Stimulated activated naive B cell treated with anti-CD40 and anti-IgM and Interleukin-4, amounts not matched to agents 10 μg/mL and 1 μg/mL and 100 μg/mL, for 72 hours (primary cell): ENCODE measurements around the gene GPR55.
"Not testable (repeated sequence)": the region's sequence is repeated elsewhere in the genome, so short reads cannot be mapped to it uniquely, and the experiment has no call there.

Source experiments
- ATAC-seq, 2 donors: fragments of 150-1000 bp; cut with Tn5 transposase; replicated peaks; 2 replicates each; pipeline ENCODE4 v1.10.0; 2021; ENCODE audit warnings: moderate library complexity in 1 of 2
- DNase-seq: peaks from one replicate; pipeline ENCODE4 v3.0.0; 2021
- H3K27ac Mint-ChIP-seq: one replicate; pipeline ENCODE4 v1.8.0; 2022; ENCODE audit warnings: mild to moderate bottlenecking, mixed read lengths
- H3K27me3 Mint-ChIP-seq, 2 donors: one replicate each; pipeline ENCODE4 v1.8.0; 2022; ENCODE audit warnings: mixed read lengths in 2 of 2
- H3K36me3 Mint-ChIP-seq, 2 donors: one replicate each; pipeline ENCODE4 v1.8.0; 2022; ENCODE audit warnings: mixed read lengths in 2 of 2, mild to moderate bottlenecking in 1 of 2
- H3K4me1 Mint-ChIP-seq, 2 donors: one replicate each; pipeline ENCODE4 v1.8.0; 2022; ENCODE audit warnings: mixed read lengths in 2 of 2, mild to moderate bottlenecking in 1 of 2
- H3K4me3 Mint-ChIP-seq, 2 donors: one replicate each; pipeline ENCODE4 v1.8.0; 2022; ENCODE audit warnings: mild to moderate bottlenecking in 2 of 2, mixed read lengths in 2 of 2, moderate library complexity in 1 of 2
- H3K9me3 Mint-ChIP-seq, 2 donors: one replicate each; pipeline ENCODE4 v1.8.0; 2022; ENCODE audit warnings: mixed read lengths in 2 of 2, mild to moderate bottlenecking in 1 of 2

GPR55 gene

GRCh38 chr2:230944123-230944653, 19.1 kb upstream of the GPR55 start:
- Mint-ChIP-seq H3K27ac (peak overlapping the region; percentile 85), H3K9me3 (no peaks in the 10 kb centered on the region), H3K4me1 (peaks cover 12 to 18% of the 10 kb centered on the region in 2 donors), H3K36me3 (no peaks in the 10 kb centered on the region), H3K27me3 (peaks cover 15 to 31% of the 10 kb centered on the region in 2 donors), H3K4me3 (peak overlapping the region in 1 of 2 donors; percentile 49)
- peak; percentile 10 to 62 for ATAC-seq
- DNase-seq: no peak

- Mint-ChIP-seq H3K4me3 (peak overlapping the region; percentile 3 to 49), H3K27me3 (peaks cover 15 to 35% of the 10 kb centered on the region in 2 donors), H3K36me3 (no peaks in the 10 kb centered on the region), H3K4me1 (peaks cover 12 to 18% of the 10 kb centered on the region in 2 donors), H3K9me3 (no peaks in the 10 kb centered on the region), H3K27ac (peak overlapping the region; percentile 85)
- DNase-seq (peak; percentile 50), ATAC-seq (peak; percentile 86 to 89)
Measured at GRCh38 chr2:230942920-230943896, 18.2 kb upstream of the GPR55 start.

- H3K36me3 Mint-ChIP-seq: no peaks in the 10 kb centered on the region
- no peak overlapping the region for H3K4me3 Mint-ChIP-seq
Measured at GRCh38 chr2:230942371-230942770, 17.3 kb upstream of the GPR55 start.

GRCh38 chr2:230941202-230942180, 16.4 kb upstream of the GPR55 start:
- Mint-ChIP-seq H3K4me1 (peaks cover 7 to 12% of the 10 kb centered on the region in 2 donors), H3K9me3 (peaks cover 0 to 3% of the 10 kb centered on the region in 2 donors), H3K36me3 (no peaks in the 10 kb centered on the region), H3K27ac (peak overlapping the region; percentile 11), H3K27me3 (peaks cover 15 to 35% of the 10 kb centered on the region in 2 donors), H3K4me3 (no peak overlapping the region)
- ATAC-seq (no peak), DNase-seq (no peak)

More at GRCh38 chr2:230942371-230942770, 17.3 kb upstream of the GPR55 start:
- Mint-ChIP-seq H3K4me1 (peaks cover 7 to 12% of the 10 kb centered on the region in 2 donors), H3K9me3 (peaks cover 0 to 1% of the 10 kb centered on the region in 2 donors), H3K27me3 (peaks cover 15 to 35% of the 10 kb centered on the region in 2 donors), H3K27ac (peak overlapping the region; percentile 33)
- ATAC-seq: no peak
- DNase-seq: no peak

GRCh38 chr2:230940471-230940815, 15.4 kb upstream of the GPR55 start:
- H3K4me3 Mint-ChIP-seq: no peak overlapping the region
- peaks cover 2 to 6% of the 10 kb centered on the region in 2 donors for H3K36me3 Mint-ChIP-seq
- peaks cover 21 to 42% of the 10 kb centered on the region in 2 donors for H3K27me3 Mint-ChIP-seq
- H3K27ac Mint-ChIP-seq: no peak overlapping the region
- peaks cover 7 to 12% of the 10 kb centered on the region in 2 donors for H3K4me1 Mint-ChIP-seq
- no peak for DNase-seq
- ATAC-seq: no peak
- peaks cover 6 to 12% of the 10 kb centered on the region in 2 donors for H3K9me3 Mint-ChIP-seq

GRCh38 chr2:230939691-230940470, 14.8 kb upstream of the GPR55 start:
- H3K9me3 Mint-ChIP-seq: peaks cover 8 to 14% of the 10 kb centered on the region in 2 donors
- H3K4me3 Mint-ChIP-seq: no peak overlapping the region
- H3K27ac Mint-ChIP-seq: no peak overlapping the region
- H3K4me1 Mint-ChIP-seq: peaks cover 7 to 12% of the 10 kb centered on the region in 2 donors
- H3K36me3 Mint-ChIP-seq: peaks cover 2 to 7% of the 10 kb centered on the region in 2 donors
- no peak for DNase-seq
- no peak for ATAC-seq
- peaks cover 23 to 41% of the 10 kb centered on the region in 2 donors for H3K27me3 Mint-ChIP-seq

GRCh38 chr2:230939066-230939591, 14.1 kb upstream of the GPR55 start:
- H3K27ac Mint-ChIP-seq: no peak overlapping the region
- H3K36me3 Mint-ChIP-seq: peaks cover 2 to 7% of the 10 kb centered on the region in 2 donors
- ATAC-seq (no peak), DNase-seq (no peak)
- H3K9me3 Mint-ChIP-seq: peaks cover 8 to 14% of the 10 kb centered on the region in 2 donors
- H3K4me3 Mint-ChIP-seq: no peak overlapping the region
- H3K27me3 Mint-ChIP-seq: peaks cover 23 to 39% of the 10 kb centered on the region in 2 donors
- H3K4me1 Mint-ChIP-seq: peaks cover 7 to 11% of the 10 kb centered on the region in 2 donors

- Mint-ChIP-seq H3K27ac (no peak overlapping the region), H3K36me3 (peaks cover 2 to 7% of the 10 kb centered on the region in 2 donors), H3K9me3 (peaks cover 8 to 14% of the 10 kb centered on the region in 2 donors), H3K4me3 (no peak overlapping the region), H3K4me1 (peaks cover 5 to 6% of the 10 kb centered on the region in 2 donors), H3K27me3 (peaks cover 23 to 37% of the 10 kb centered on the region in 2 donors)
- ATAC-seq (no peak), DNase-seq (no peak)
Measured at GRCh38 chr2:230938516-230939065, 13.5 kb upstream of the GPR55 start.

- ATAC-seq: no peak
- Mint-ChIP-seq H3K9me3 (peaks cover 8 to 14% of the 10 kb centered on the region in 2 donors), H3K4me3 (no peak overlapping the region), H3K27me3 (peaks cover 23 to 42% of the 10 kb centered on the region in 2 donors), H3K36me3 (peaks cover 2 to 7% of the 10 kb centered on the region in 2 donors), H3K27ac (no peak overlapping the region), H3K4me1 (peaks cover under 1 to 2% of the 10 kb centered on the region in 2 donors)
- no peak for DNase-seq
Measured at GRCh38 chr2:230938098-230938497, 13.1 kb upstream of the GPR55 start.

- H3K27ac Mint-ChIP-seq: no peak overlapping the region
- peaks cover 19 to 42% of the 10 kb centered on the region in 2 donors for H3K27me3 Mint-ChIP-seq
- DNase-seq: no peak
- H3K36me3 Mint-ChIP-seq: peaks cover 2 to 7% of the 10 kb centered on the region in 2 donors
- no peaks in the 10 kb centered on the region for H3K4me1 Mint-ChIP-seq
- ATAC-seq: no peak
- peaks cover 8 to 14% of the 10 kb centered on the region in 2 donors for H3K9me3 Mint-ChIP-seq
- no peak overlapping the region for H3K4me3 Mint-ChIP-seq
Measured at GRCh38 chr2:230937362-230937761, 12.3 kb upstream of the GPR55 start.

GRCh38 chr2:230936243-230936642, 11.2 kb upstream of the GPR55 start:
- not testable (repeated sequence) for H3K36me3 Mint-ChIP-seq, H3K4me1 Mint-ChIP-seq, ATAC-seq, H3K4me3 Mint-ChIP-seq, DNase-seq, H3K27ac Mint-ChIP-seq
- peaks cover 12 to 36% of the 10 kb centered on the region in 2 donors for H3K27me3 Mint-ChIP-seq
- peaks cover 8 to 14% of the 10 kb centered on the region in 2 donors for H3K9me3 Mint-ChIP-seq

- no peak overlapping the region for H3K4me3 Mint-ChIP-seq
- peaks cover 12 to 36% of the 10 kb centered on the region in 2 donors for H3K27me3 Mint-ChIP-seq
- H3K9me3 Mint-ChIP-seq: peaks cover 8 to 14% of the 10 kb centered on the region in 2 donors
- DNase-seq (no peak), ATAC-seq (no peak)
- H3K27ac Mint-ChIP-seq: no peak overlapping the region
- H3K4me1 Mint-ChIP-seq: no peaks in the 10 kb centered on the region
- H3K36me3 Mint-ChIP-seq: peaks cover 2 to 7% of the 10 kb centered on the region in 2 donors
Measured at GRCh38 chr2:230935130-230935430, 10.0 kb upstream of the GPR55 start.
